NOMO-1 treated with dmso at 0.1 percent for 144 hours (cell line): ENCODE measurements around the gene RBM5.
A peak's percentile ranks its signal among the peaks of the same experiment; 100 is the strongest.

Experiments used
- DNase-seq: peaks from one replicate; lab custom pipeline; 2025; ENCODE audit not compliant: unreplicated experiment; lab: John Stamatoyannopoulos, UW

RBM5 gene

GRCh38 chr3:50121072-50122032 is 32.6 kb downstream of the RBM5 start:
- DNase-seq, result peak; percentile 32

- no peak for DNase-seq
Observed at GRCh38 chr3:50122071-50122470, 33.4 kb downstream of the RBM5 start.

GRCh38 chr3:50122661-50123391 is 34.1 kb downstream of the RBM5 start:
- DNase-seq, result no peak

GRCh38 chr3:50123394-50124051 is 34.8 kb downstream of the RBM5 start:
- no peak for DNase-seq

DNA sequence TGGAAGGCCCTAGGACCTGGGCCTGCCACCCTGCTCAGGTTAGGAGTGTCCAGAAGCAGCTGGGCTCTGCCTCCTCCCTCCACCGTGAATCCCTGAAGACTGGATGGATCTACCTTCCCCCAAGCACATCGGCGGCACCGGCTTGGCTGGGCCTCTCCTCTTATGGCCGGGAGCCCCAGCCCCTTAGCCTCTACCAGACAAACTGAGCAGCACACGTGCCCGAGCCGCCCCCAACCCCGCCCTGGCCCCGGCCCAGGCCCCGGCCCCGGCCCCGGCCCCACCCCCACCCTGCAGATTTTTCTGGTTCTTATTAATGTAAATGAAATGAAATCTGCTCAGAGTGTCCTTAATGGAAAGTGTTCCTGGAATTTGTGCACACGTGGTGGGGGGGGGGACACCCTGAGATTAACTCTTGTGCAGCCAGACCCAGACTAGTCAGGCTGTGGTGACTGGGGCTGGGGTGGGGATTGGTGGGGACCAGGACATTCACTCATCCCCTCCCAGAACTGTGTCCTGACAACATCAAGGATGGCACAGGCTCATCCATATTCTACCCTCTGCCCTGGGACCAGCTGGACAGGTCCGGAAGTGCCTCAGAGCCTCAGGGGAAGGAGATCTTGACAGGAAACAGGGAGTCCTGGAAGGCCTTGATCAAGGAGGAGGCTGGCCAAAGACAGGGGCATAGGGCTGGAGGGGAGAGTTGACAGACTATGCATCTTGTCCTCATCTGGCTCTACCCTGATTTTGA is 35.5 kb downstream of the RBM5 start:
- no peak for DNase-seq

DNA sequence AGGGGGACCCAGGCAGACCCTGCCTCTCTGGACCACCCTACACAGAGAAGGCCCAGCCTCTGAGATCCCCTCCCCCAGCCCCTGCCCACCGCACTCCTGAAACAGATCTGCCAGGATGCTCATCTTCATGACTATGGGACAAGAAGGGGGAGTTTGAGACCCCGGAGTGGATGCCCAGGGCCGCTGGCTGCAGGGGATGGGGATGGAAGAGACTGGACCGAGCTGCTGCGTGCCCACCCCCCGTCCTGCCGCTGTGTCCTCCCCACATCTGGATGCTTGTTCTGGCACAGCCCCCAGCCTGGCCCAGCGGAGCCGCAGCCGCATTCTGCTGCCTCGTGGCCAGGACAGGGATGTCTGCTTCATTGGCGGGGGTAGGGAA is 36.1 kb downstream of the RBM5 start:
- no peak for DNase-seq

- no peak for DNase-seq
Observed at GRCh38 chr3:50125541-50126286, 37.0 kb downstream of the RBM5 start.

GRCh38 chr3:50126287-50127211 is 37.8 kb downstream of the RBM5 start:
- DNase-seq, result no peak

DNA sequence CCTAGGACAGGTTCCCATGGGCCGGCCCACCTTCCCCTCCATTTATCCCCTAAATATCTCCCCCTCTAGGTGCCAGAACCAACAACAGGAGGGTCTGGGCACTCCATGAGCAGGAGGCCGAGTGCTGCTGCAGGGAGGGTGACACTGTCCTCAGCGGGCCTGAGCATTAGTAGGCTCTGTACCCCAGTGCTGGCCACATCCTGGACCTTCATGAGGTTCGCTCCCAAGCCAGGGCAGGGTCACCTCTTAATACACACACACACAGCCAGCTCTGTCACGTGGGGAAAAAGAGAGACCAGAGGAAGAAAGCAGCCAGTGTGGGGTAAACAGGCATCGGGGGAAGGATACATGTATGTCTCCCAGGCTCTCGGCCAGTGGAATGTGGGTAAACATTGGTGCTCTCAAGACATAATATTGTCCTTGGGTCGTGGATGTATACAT is 38.6 kb downstream of the RBM5 start:
- DNase-seq, result no peak

- DNase-seq, result no peak
Observed at GRCh38 chr3:50128001-50128400, 39.3 kb downstream of the RBM5 start.

GRCh38 chr3:50130436-50130835 is 41.7 kb downstream of the RBM5 start:
- DNase-seq, result no peak

DNA sequence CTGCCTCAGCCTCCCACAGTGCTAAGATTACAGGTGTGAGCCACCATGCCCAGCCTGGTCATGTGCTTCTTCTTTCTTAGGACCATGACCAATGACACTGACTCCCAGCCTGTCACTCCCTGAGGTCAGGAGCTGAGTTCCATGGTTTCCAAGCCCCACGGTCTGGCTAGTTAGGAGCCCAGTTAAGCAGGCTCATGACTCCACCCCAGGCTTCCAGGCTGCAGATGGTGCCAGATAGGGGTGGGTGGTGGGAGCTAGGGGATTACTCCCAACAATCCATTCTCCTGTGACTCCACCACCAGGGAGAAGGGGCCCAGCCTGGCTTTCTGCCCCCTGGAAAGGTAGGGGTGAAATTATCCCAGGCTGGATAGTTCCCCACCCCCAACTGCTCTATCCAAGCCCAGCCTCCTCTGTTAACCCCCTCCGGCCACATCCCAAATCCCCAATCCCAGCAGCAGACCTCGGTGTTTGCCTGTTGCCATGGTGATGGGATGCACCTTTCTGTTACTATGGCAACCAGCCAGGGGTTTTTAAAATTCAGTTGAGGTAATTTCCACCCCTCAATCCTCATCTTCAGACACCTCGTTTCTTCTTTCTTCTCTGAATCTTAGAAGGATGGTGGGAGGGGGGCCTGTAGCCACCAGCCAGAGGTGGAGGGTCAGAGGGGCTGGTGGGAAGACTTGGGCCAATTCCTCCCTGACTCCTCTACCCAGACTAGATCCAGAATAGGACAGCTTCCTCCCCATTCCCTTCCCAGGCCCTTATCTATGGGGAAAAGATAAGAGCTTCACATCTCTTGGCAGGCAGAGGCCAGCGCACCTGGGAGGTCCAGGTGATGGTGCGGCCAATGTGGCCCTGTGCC is 43.9 kb downstream of the RBM5 start:
- DNase-seq, result no peak

DNA sequence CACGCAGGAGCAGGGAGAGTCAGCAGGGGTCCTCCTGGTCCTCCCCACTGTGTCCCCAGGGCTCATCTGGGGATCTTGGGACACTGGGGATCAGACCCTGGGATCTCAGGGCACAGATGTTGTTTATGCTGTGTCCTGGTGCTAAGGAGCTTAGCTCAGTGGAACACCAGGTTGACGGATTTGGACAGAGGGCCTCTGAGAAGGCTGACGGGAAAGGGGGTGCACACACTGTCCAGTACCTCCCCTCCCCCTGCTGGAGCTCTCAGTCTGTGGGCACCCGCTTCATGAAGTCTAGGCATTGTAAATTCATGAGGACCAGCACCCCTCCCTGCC is 44.5 kb downstream of the RBM5 start:
- DNase-seq, result no peak

DNA sequence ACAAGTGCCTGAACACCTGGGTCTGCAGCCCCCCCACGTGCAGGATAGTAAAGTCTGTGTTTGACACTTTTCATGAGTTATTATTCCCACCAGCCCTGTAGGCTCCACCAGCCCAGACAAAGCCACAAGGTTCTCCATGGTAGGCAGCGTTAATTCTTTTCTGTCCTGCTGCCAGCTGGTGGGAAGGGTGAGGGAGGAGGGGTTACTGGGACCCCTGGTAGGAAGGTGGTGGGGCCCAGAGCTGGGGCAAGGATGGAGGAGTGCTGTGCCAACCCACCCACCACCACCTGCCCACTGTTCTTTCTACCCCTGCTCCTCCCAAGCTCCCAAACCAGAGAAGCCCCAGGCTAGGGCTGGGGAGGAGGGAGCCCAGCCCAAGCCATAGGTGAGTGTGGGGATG is 45.6 kb downstream of the RBM5 start:
- no peak for DNase-seq

DNA sequence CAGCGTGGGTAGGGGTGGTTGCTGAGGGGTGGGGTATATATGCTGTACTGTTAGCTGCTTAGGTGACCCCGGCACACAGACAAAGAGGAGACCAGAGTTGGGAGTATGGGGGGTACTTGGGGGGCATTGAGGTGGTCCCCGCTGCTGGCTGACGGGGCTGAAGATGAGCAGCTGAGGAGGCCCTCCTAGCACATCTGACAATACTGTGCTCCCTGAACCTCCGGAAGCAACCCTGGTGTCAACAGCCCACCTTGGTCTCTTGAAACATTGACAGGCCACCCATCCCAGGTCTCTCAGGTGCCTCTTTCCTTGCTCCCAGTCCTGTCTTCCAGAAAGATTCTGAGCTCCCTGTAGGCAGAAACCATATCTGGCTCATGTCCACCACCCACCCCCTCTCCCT is 47.2 kb downstream of the RBM5 start:
- DNase-seq, result no peak

DNA sequence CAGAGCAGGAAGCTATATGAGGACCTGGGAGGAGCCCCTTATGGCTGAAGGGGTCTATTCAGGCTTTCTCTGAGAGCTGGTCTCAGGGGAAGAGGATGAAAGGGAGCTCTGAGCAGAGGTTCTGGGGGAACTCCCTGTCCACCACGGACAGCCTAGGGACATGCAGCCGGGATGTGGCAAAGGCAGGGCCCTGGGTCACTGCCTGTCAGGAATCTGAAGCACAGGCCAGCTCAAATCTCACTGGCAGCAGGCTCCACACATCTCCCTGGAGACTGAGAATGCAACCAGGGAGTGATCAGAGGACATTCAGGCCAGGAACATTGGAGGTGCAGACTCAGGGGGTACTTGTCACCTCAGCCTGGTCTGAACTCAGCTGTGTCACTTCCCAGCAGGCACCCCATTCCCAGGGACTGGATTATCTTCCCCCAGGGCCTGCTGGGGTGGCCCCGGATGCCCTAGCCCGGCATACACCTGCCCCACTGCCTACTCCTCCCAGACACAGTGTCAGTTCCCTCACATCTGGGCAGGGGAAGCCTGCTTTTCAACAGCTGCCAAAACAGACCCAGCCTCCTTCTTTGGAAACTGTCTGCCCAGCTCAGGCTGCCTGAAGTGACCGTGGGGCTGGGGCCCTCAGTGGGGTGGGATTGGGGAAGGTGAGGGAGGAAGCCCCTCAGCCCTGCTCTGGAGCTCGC is 48.1 kb downstream of the RBM5 start:
- no peak for DNase-seq

- DNase-seq, result no peak
Observed at GRCh38 chr3:50137531-50137930, 48.8 kb downstream of the RBM5 start.
